WTC11 (cell line): ENCODE data around the gene STK26. TPM values are rescaled to one million over a fixed set of nuclear protein-coding genes. Genes with fewer than 3 reads are reported as not detected.
A peak's percentile ranks its signal among the peaks of the same experiment; 100 is the strongest.

Source experiments
- ATAC-seq: fragments of 200-7000 bp; cut with Tn5 transposase; 2 replicates; pipeline ENCODE4 v1.10.0; 2021; ENCODE audit warnings: mild to moderate bottlenecking, moderate library complexity
- CTCF ChIA-PET: fragments of 300-600 bp; sonication (Branson Sonifier 250); formaldehyde crosslinking; loops from one replicate; lab custom pipeline; 2021; ENCODE audit warnings: antibody characterized with exemption; lab: Charles Lee
- POLR2A ChIA-PET: fragments of 350-600 bp; sonication (Branson Sonifier 250); formaldehyde crosslinking; loops from one replicate; lab custom pipeline; 2021; ENCODE audit warnings: antibody characterized with exemption; lab: Charles Lee
- DNase-seq: peaks from one replicate; pipeline ENCODE4 v3.0.0; 2021; ENCODE audit warnings: low spot score
- H3K27ac Mint-ChIP-seq: 2 replicates; pipeline ENCODE4 v1.8.0; 2021; ENCODE audit warnings: mixed read lengths
- H3K27me3 Mint-ChIP-seq: 2 replicates; pipeline ENCODE4 v1.8.0; 2021; ENCODE audit warnings: low read depth, mild to moderate bottlenecking, moderate library complexity, mixed read lengths
- H3K36me3 Mint-ChIP-seq: 2 replicates; pipeline ENCODE4 v1.8.0; 2021; ENCODE audit warnings: mixed read lengths
- H3K4me1 Mint-ChIP-seq: 2 replicates; pipeline ENCODE4 v1.8.0; 2022; ENCODE audit warnings: mixed read lengths
- H3K4me3 Mint-ChIP-seq: 2 replicates; pipeline ENCODE4 v1.8.0; 2021; ENCODE audit warnings: mild to moderate bottlenecking, moderate library complexity, mixed read lengths
- H3K9me3 Mint-ChIP-seq: 2 replicates; pipeline ENCODE4 v1.8.0; 2021; ENCODE audit warnings: mixed read lengths
- ATF2 ChIP-seq: sonication (generic); formaldehyde crosslinking; IDR thresholded peaks from 2 replicates; pipeline ENCODE4 v1.8.1; 2022; ENCODE audit warnings: low read depth, missing genetic modification reagents, borderline replicate concordance
- CTCF ChIP-seq: fragments of 200-600 bp; IDR thresholded peaks from 2 replicates; pipeline ENCODE4 v1.8.0; 2022; ENCODE audit warnings: antibody characterized with exemption
- E2F1 ChIP-seq: sonication (generic); formaldehyde crosslinking; IDR thresholded peaks from 2 replicates; pipeline ENCODE4 v1.8.0; 2022; ENCODE audit warnings: mild to moderate bottlenecking, missing genetic modification reagents
- EMX1 ChIP-seq: fragments of 250-450 bp; sonication (Bioruptor Pico); IDR thresholded peaks from 2 replicates; pipeline ENCODE4 v1.8.0; 2021; ENCODE audit warnings: mild to moderate bottlenecking
- FOXK1 ChIP-seq: sonication (generic); formaldehyde crosslinking; IDR thresholded peaks from 2 replicates; pipeline ENCODE4 v1.8.0; 2022; ENCODE audit warnings: mild to moderate bottlenecking, moderate library complexity, missing genetic modification reagents
- KAT7 ChIP-seq: sonication (generic); formaldehyde crosslinking; IDR thresholded peaks from 2 replicates; pipeline ENCODE4 v1.8.1; 2023; ENCODE audit warnings: missing genetic modification reagents, mild to moderate bottlenecking, borderline replicate concordance
- PRRX2 ChIP-seq: fragments of 250-450 bp; sonication (Bioruptor Pico); IDR thresholded peaks from 2 replicates; pipeline ENCODE4 v1.8.0; 2021; ENCODE audit warnings: mild to moderate bottlenecking
- SMAD3 ChIP-seq: sonication (generic); formaldehyde crosslinking; IDR thresholded peaks from 2 replicates; pipeline ENCODE4 v1.8.0; 2022; ENCODE audit warnings: missing genetic modification reagents, mild to moderate bottlenecking, borderline replicate concordance
- SMAD4 ChIP-seq: sonication (generic); formaldehyde crosslinking; IDR thresholded peaks from 2 replicates; pipeline ENCODE4 v1.8.0; 2022; ENCODE audit warnings: mild to moderate bottlenecking, missing genetic modification reagents
- ZBTB43 ChIP-seq: sonication (generic); formaldehyde crosslinking; IDR thresholded peaks from 2 replicates; pipeline ENCODE4 v1.8.1; 2023; ENCODE audit warnings: mild to moderate bottlenecking, missing genetic modification reagents
- ZMAT4 ChIP-seq: fragments of 250-450 bp; sonication (Bioruptor Pico); IDR thresholded peaks from 2 replicates; pipeline ENCODE4 v1.9.0; 2021; ENCODE audit warnings: mild to moderate bottlenecking
- ZNF138 ChIP-seq: sonication (generic); formaldehyde crosslinking; conservative IDR thresholded peaks from 2 replicates; pipeline ENCODE4 v1.8.1; 2022; ENCODE audit warnings: mild to moderate bottlenecking, moderate library complexity, missing genetic modification reagents
- ZNF232 ChIP-seq: sonication (generic); formaldehyde crosslinking; IDR thresholded peaks from 2 replicates; pipeline ENCODE4 v1.8.0; 2022; ENCODE audit warnings: mild to moderate bottlenecking, missing genetic modification reagents
- ZNF281 ChIP-seq: sonication (generic); formaldehyde crosslinking; IDR thresholded peaks from 2 replicates; pipeline ENCODE4 v1.8.0; 2023; ENCODE audit warnings: mild to moderate bottlenecking, missing genetic modification reagents
- ZNF425 ChIP-seq: fragments of 250-450 bp; sonication (Bioruptor Pico); conservative IDR thresholded peaks from 2 replicates; pipeline ENCODE4 v1.9.0; 2021; ENCODE audit warnings: mild to moderate bottlenecking
- ZNF532 ChIP-seq: fragments of 250-450 bp; sonication (Bioruptor Pico); IDR thresholded peaks from 2 replicates; pipeline ENCODE4 v1.9.0; 2021; ENCODE audit warnings: mild to moderate bottlenecking, borderline replicate concordance
- total RNA-seq: library from RNA; stranded (reverse); gene quantifications from 3 replicates; pipeline ENCODE4 v1.2.3, GENCODE V29; 2021

Gene STK26
- total RNA-seq, 1 experiment from 2014 or later, result 77.6 TPM

- H3K27me3 Mint-ChIP-seq, result peaks cover 4% of the 10 kb centered on the region
- no peak overlapping the region for H3K4me3 Mint-ChIP-seq
- no peaks in the 10 kb centered on the region for H3K36me3 Mint-ChIP-seq
- ATAC-seq (peak; percentile 50), DNase-seq (no peak)
- no peak overlapping the region for H3K27ac Mint-ChIP-seq
- ChIA-PET POLR2A (no interaction called here), CTCF (interaction anchor here (1.4 kb wide), 1 partner anchor 28 kb away, joined by 5 read pairs; no protein-coding TSS in a partner anchor)
- H3K9me3 Mint-ChIP-seq, result no peaks in the 10 kb centered on the region
- TF ChIP-seq ZNF281 (CRISPR knock-in tag) (no peak), ZNF425 (CRISPR knock-in tag) (no peak), ZNF232 (CRISPR knock-in tag) (no peak), SMAD4 (no peak), SMAD3 (no peak), KAT7 (no peak), ZBTB43 (CRISPR knock-in tag) (no peak), ZNF138 (CRISPR knock-in tag) (no peak), EMX1 (CRISPR knock-in tag) (no peak), ATF2 (CRISPR knock-in tag) (no peak), ZNF532 (CRISPR knock-in tag) (no peak)
- peaks cover 21% of the 10 kb centered on the region for H3K4me1 Mint-ChIP-seq
Measured at GRCh38 chrX:132119821-132120515, 96.9 kb downstream of the STK26 start.

- H3K27me3 Mint-ChIP-seq, result peaks cover 4% of the 10 kb centered on the region
- H3K27ac Mint-ChIP-seq, result no peak overlapping the region
- no peaks in the 10 kb centered on the region for H3K9me3 Mint-ChIP-seq
- DNase-seq (no peak), ATAC-seq (no peak)
- ChIA-PET CTCF (no interaction called here), POLR2A (no interaction called here)
- H3K4me3 Mint-ChIP-seq, result no peak overlapping the region
- no peaks in the 10 kb centered on the region for H3K36me3 Mint-ChIP-seq
- H3K4me1 Mint-ChIP-seq, result peaks cover 21% of the 10 kb centered on the region
- TF ChIP-seq FOXK1 (CRISPR knock-in tag), result no peak
- TF ChIP-seq E2F1 (CRISPR knock-in tag), result no peak
- no peak for TF ChIP-seq ZMAT4 (CRISPR knock-in tag)
- TF ChIP-seq SMAD3, result no peak
- TF ChIP-seq CTCF, result no peak
- TF ChIP-seq PRRX2 (CRISPR knock-in tag), result no peak
Measured at GRCh38 chrX:132120913-132121312, 97.8 kb downstream of the STK26 start.
